RWPE2 (cell line): ENCODE data around the gene KANK3.
A peak's percentile ranks its signal among the peaks of the same experiment; 100 is the strongest.

Source experiments
- ATAC-seq: fragments of 200-7000 bp; cut with Tn5 transposase; 3 replicates; pipeline ENCODE4 v1.9.1; 2021; ENCODE audit warnings: low read depth
- DNase-seq: peaks from one replicate; pipeline ENCODE4 v3.0.0-alpha.2; 2020; ENCODE audit warnings: low spot score
- H3K27ac ChIP-seq: fragments of 450-650 bp; 2 replicates; pipeline ENCODE4 v1.5.1; 2017; ENCODE audit warnings: mild to moderate bottlenecking; ENCODE audit not compliant: poor library complexity, severe bottlenecking
- H3K27me3 ChIP-seq: fragments of 250-450 bp; sonication (Bioruptor Pico); 2 replicates; pipeline ENCODE4 v1.5.1; 2021; ENCODE audit warnings: mild to moderate bottlenecking, moderate library complexity; ENCODE audit not compliant: insufficient read depth, poor library complexity, severe bottlenecking
- H3K36me3 ChIP-seq: fragments of 250-450 bp; sonication (Bioruptor Pico); 2 replicates; pipeline ENCODE4 v1.5.1; 2020; ENCODE audit warnings: low read depth, mild to moderate bottlenecking, moderate library complexity
- H3K4me1 ChIP-seq: fragments of 250-450 bp; sonication (Bioruptor Pico); 2 replicates; pipeline ENCODE4 v1.5.1; 2021; ENCODE audit warnings: mild to moderate bottlenecking, moderate library complexity; ENCODE audit not compliant: insufficient read depth, poor library complexity, severe bottlenecking
- H3K4me3 ChIP-seq: fragments of 250-450 bp; sonication (Bioruptor Pico); 2 replicates; pipeline ENCODE4 v1.5.1; 2021; ENCODE audit warnings: mild to moderate bottlenecking, moderate library complexity; ENCODE audit not compliant: severe bottlenecking
- H3K9me3 ChIP-seq: fragments of 250-450 bp; sonication (Bioruptor Pico); 2 replicates; pipeline ENCODE4 v1.5.1; 2021; ENCODE audit warnings: mild to moderate bottlenecking, moderate library complexity; ENCODE audit not compliant: severe bottlenecking
- TF ChIP-seq, protein P1 (sequence below): fragments of 450-650 bp; IDR thresholded peaks from one replicate; pipeline ENCODE4 v1.5.1; 2017; ENCODE audit warnings: mild to moderate bottlenecking, moderate library complexity; ENCODE audit not compliant: poor library complexity, severe bottlenecking

Gene KANK3

GRCh38 chr19:8366121-8366581, 23.1 kb upstream of the KANK3 start:
- ATAC-seq (no peak), DNase-seq (no peak)
- Histone ChIP-seq H3K27ac (peak overlapping the region; percentile 97), H3K4me3 (no peak overlapping the region), H3K27me3 (no peaks in the 10 kb centered on the region), H3K4me1 (peaks cover 24% of the 10 kb centered on the region), H3K36me3 (peaks cover 35% of the 10 kb centered on the region), H3K9me3 (no peaks in the 10 kb centered on the region)
- TF ChIP-seq, protein P1, sequence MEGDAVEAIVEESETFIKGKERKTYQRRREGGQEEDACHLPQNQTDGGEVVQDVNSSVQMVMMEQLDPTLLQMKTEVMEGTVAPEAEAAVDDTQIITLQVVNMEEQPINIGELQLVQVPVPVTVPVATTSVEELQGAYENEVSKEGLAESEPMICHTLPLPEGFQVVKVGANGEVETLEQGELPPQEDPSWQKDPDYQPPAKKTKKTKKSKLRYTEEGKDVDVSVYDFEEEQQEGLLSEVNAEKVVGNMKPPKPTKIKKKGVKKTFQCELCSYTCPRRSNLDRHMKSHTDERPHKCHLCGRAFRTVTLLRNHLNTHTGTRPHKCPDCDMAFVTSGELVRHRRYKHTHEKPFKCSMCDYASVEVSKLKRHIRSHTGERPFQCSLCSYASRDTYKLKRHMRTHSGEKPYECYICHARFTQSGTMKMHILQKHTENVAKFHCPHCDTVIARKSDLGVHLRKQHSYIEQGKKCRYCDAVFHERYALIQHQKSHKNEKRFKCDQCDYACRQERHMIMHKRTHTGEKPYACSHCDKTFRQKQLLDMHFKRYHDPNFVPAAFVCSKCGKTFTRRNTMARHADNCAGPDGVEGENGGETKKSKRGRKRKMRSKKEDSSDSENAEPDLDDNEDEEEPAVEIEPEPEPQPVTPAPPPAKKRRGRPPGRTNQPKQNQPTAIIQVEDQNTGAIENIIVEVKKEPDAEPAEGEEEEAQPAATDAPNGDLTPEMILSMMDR = no peak

DNA sequence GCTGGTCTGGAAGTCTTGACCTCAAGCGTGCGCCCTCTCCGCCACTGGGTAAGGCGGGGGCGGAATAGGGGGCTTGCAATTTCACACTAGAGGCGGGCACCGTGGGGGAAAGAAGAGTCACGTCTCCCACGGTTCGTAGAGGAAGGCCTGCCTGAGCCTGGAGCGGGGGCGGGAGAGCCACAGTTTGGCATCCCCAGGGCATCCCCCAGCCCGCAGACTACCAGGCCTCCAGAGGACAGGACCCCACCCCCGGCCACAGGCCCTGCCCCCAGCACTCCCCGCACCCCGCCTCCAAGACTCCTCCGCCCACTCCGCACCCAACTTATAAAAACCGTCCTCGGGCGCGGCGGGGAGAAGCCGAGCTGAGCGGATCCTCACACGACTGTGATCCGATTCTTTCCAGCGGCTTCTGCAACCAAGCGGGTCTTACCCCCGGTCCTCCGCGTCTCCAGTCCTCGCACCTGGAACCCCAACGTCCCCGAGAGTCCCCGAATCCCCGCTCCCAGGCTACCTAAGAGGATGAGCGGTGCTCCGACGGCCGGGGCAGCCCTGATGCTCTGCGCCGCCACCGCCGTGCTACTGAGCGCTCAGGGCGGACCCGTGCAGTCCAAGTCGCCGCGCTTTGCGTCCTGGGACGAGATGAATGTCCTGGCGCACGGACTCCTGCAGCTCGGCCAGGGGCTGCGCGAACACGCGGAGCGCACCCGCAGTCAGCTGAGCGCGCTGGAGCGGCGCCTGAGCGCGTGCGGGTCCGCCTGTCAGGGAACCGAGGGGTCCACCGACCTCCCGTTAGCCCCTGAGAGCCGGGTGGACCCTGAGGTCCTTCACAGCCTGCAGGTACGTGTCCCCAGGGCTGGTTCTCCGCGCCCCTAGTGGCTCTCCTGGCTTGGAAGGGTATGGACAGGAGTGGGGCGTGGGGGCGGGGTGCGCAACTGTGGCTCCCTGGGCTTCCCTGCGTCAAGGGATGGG, 21.0 kb upstream of the KANK3 start, which contains the start of gene ANGPTL4:
Gene ANGPTL4, plus strand, starts transcription at position 353 of the 969 bp plus-strand sequence. Its CDS starts 167 bp downstream, at position 520.
- Histone ChIP-seq H3K27ac (peak within 1 kb of the TSS; percentile 97), H3K4me1 (peaks cover 24% of the 10 kb centered on the region), H3K27me3 (no peaks in the 10 kb centered on the region), H3K36me3 (peaks cover 20% of the 10 kb centered on the region), H3K4me3 (peak within 1 kb of the TSS; percentile 43), H3K9me3 (no peaks in the 10 kb centered on the region)
- peak; percentile 27 for ATAC-seq
- TF ChIP-seq, protein P1 = peak; percentile 25
- no peak for DNase-seq

- peak; percentile 91 for ATAC-seq
- TF ChIP-seq, protein P1 = no peak
- Histone ChIP-seq H3K4me3 (no peak overlapping the region), H3K27me3 (no peaks in the 10 kb centered on the region), H3K36me3 (0 out of 2 replicates have a peak, but pooled peaks cover 4% of the 10 kb centered on the region), H3K4me1 (peaks cover 20% of the 10 kb centered on the region), H3K27ac (peak overlapping the region; percentile 97), H3K9me3 (no peaks in the 10 kb centered on the region)
- DNase-seq = peak; percentile 98
These were observed 19.1 kb upstream of the KANK3 start for GRCh38 chr19:8361921-8362793.

GRCh38 chr19:8360196-8360595, 17.1 kb upstream of the KANK3 start:
- DNase-seq (no peak), ATAC-seq (no peak)
- H3K9me3 ChIP-seq = no peaks in the 10 kb centered on the region
- H3K4me3 ChIP-seq = no peak overlapping the region
- peak overlapping the region; percentile 97 for H3K27ac ChIP-seq
- no peaks in the 10 kb centered on the region for H3K36me3 ChIP-seq
- no peaks in the 10 kb centered on the region for H3K27me3 ChIP-seq
- H3K4me1 ChIP-seq = peaks cover 28% of the 10 kb centered on the region
- TF ChIP-seq, protein P1 = no peak
